ENCODE measurements around the gene CATSPERE.

DNA sequence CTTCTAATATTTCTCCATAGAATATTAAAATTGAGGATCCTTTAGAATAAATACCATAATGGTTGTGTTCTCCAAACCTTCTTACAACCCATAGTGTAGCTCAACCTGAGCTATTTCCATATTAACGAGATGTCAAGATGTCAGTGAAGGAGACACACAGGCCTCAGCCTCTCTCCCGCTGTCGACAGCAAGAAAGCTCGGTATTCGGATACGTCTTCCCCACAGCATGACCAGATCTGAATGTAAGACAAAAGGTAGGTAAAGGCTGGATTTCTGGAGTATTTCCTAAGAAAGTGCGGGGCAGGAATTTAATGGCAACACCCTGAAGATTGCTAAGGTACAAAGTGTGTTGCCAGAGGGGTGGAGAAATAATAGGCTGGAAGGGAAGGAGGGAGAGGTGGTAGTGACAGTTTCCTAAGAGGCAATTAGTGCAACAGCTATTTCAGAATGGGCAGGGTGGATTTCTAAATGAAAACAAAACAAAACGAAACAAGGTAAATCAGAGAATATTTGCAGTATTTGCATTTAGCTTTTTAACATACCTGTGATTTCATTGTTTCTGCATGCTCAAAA, 11.1 kb upstream of the CATSPERE start:
- TF ChIP-seq, protein P1, sequence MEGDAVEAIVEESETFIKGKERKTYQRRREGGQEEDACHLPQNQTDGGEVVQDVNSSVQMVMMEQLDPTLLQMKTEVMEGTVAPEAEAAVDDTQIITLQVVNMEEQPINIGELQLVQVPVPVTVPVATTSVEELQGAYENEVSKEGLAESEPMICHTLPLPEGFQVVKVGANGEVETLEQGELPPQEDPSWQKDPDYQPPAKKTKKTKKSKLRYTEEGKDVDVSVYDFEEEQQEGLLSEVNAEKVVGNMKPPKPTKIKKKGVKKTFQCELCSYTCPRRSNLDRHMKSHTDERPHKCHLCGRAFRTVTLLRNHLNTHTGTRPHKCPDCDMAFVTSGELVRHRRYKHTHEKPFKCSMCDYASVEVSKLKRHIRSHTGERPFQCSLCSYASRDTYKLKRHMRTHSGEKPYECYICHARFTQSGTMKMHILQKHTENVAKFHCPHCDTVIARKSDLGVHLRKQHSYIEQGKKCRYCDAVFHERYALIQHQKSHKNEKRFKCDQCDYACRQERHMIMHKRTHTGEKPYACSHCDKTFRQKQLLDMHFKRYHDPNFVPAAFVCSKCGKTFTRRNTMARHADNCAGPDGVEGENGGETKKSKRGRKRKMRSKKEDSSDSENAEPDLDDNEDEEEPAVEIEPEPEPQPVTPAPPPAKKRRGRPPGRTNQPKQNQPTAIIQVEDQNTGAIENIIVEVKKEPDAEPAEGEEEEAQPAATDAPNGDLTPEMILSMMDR (IDR thresholded peaks at IDR 0.05): no peak
- no peak for TF ChIP-seq POLR2A (IDR thresholded peaks at IDR 0.05)
